ENCODE results near the gene ADH1B.

DNA sequence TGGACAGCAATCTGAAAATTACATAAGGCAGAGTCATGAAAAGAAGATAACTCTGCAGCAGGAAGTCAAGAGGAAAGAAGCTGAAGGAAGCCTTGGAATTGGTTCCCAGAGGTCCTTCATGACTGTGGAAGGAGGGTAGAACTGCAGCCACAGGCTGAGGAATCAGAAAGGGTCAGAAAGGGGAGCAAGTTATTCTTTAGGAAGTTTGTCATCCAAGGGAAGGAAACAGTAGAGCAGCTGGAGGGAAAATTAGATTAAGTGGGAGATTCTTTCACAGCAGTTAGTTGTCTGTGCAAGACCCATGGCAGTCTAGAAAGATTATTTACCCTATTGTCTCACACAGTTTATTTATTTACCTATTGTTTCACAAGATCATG is 40.7 kb upstream of the ADH1B start:
- no peak for TF ChIP-seq EP300 (IDR thresholded peaks at IDR 0.05)
- TF ChIP-seq, protein P1, sequence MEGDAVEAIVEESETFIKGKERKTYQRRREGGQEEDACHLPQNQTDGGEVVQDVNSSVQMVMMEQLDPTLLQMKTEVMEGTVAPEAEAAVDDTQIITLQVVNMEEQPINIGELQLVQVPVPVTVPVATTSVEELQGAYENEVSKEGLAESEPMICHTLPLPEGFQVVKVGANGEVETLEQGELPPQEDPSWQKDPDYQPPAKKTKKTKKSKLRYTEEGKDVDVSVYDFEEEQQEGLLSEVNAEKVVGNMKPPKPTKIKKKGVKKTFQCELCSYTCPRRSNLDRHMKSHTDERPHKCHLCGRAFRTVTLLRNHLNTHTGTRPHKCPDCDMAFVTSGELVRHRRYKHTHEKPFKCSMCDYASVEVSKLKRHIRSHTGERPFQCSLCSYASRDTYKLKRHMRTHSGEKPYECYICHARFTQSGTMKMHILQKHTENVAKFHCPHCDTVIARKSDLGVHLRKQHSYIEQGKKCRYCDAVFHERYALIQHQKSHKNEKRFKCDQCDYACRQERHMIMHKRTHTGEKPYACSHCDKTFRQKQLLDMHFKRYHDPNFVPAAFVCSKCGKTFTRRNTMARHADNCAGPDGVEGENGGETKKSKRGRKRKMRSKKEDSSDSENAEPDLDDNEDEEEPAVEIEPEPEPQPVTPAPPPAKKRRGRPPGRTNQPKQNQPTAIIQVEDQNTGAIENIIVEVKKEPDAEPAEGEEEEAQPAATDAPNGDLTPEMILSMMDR (IDR thresholded peaks at IDR 0.05) = no peak

All from suprapubic skin (tissue), 3 donors.